Body of pancreas (tissue), 4 donors: ENCODE measurements around the gene ZBTB4.

Experiments used
- POLR2A ChIP-seq, 3 donors: fragments of 450-650 bp; IDR thresholded peaks; one replicate each; pipeline ENCODE4 v1.6.1; 2016; ENCODE audit warnings: antibody characterized with exemption in 3 of 3, mild to moderate bottlenecking in 2 of 3
- TF ChIP-seq, protein P1 (sequence below), 7 experiments: fragments of 450-650 bp in 4 of 7; fragments of 200-600 bp in 3 of 7; sonication (generic) in 3 of 7; IDR thresholded peaks; one replicate each; pipeline ENCODE4 v1.5.1; 2016 to 2019; ENCODE audit warnings: antibody characterized with exemption in 7 of 7

GRCh38 chr17:7496470-7497183 lies 17.2 kb upstream of the ZBTB4 start:
- TF ChIP-seq, protein P1, sequence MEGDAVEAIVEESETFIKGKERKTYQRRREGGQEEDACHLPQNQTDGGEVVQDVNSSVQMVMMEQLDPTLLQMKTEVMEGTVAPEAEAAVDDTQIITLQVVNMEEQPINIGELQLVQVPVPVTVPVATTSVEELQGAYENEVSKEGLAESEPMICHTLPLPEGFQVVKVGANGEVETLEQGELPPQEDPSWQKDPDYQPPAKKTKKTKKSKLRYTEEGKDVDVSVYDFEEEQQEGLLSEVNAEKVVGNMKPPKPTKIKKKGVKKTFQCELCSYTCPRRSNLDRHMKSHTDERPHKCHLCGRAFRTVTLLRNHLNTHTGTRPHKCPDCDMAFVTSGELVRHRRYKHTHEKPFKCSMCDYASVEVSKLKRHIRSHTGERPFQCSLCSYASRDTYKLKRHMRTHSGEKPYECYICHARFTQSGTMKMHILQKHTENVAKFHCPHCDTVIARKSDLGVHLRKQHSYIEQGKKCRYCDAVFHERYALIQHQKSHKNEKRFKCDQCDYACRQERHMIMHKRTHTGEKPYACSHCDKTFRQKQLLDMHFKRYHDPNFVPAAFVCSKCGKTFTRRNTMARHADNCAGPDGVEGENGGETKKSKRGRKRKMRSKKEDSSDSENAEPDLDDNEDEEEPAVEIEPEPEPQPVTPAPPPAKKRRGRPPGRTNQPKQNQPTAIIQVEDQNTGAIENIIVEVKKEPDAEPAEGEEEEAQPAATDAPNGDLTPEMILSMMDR (IDR thresholded peaks at IDR 0.05): no peak
- no peak for TF ChIP-seq POLR2A (IDR thresholded peaks at IDR 0.05)
